Daoy (cell line): ENCODE results near the gene GPR37. TPM values are rescaled to one million over a fixed set of nuclear protein-coding genes. Genes with fewer than 3 reads are reported as not detected.

Experiments
- DNase-seq: peaks from one replicate; pipeline ENCODE4 v3.0.0-alpha.2; 2015; ENCODE audit warnings: low read depth
- total RNA-seq: library from RNA; depleted of rRNA; stranded (reverse); fragments of >200 nt; shearing (Covaris generic); gene quantifications from 2 replicates; pipeline ENCODE4 v1.2.3, GENCODE V29; 2014; rRNA removed

GPR37 gene
- total RNA-seq = 0.65 and 1.5 TPM in 2 replicates

- DNase-seq = peak; percentile 88
These were observed at the start of gene GPR37 for GRCh38 chr7:124765401-124766352. TSS of gene GPR37 (minus strand) at chr7:124765792. CDS start at chr7:124764976, 816 bp downstream.

- no peak for DNase-seq
These were observed 48.6 kb upstream of the GPR37 start for GRCh38 chr7:124813994-124814798.

GRCh38 chr7:124812764-124813163 is 47.2 kb upstream of the GPR37 start:
- DNase-seq = no peak

- no peak for DNase-seq
These were observed 45.7 kb upstream of the GPR37 start for GRCh38 chr7:124811341-124811740.

- no peak for DNase-seq
These were observed 45.0 kb upstream of the GPR37 start for GRCh38 chr7:124810605-124811004.

- no peak for DNase-seq
These were observed 42.6 kb upstream of the GPR37 start for GRCh38 chr7:124808206-124808605.

- no peak for DNase-seq
These were observed 35.8 kb upstream of the GPR37 start for GRCh38 chr7:124801330-124801895.

GRCh38 chr7:124800386-124800785 is 34.8 kb upstream of the GPR37 start:
- no peak for DNase-seq

- no peak for DNase-seq
These were observed 33.9 kb upstream of the GPR37 start for GRCh38 chr7:124799448-124799847.

GRCh38 chr7:124796771-124797170 is 31.2 kb upstream of the GPR37 start:
- DNase-seq = no peak

- DNase-seq = no peak
These were observed 27.1 kb upstream of the GPR37 start for GRCh38 chr7:124792696-124793095.

GRCh38 chr7:124792002-124792401 is 26.4 kb upstream of the GPR37 start:
- no peak for DNase-seq

- no peak for DNase-seq
These were observed 25.8 kb upstream of the GPR37 start for GRCh38 chr7:124791426-124791825.

- no peak for DNase-seq
These were observed 25.1 kb upstream of the GPR37 start for GRCh38 chr7:124790645-124791044.

GRCh38 chr7:124785994-124786393 is 20.4 kb upstream of the GPR37 start:
- no peak for DNase-seq

- DNase-seq = peak; percentile 51
These were observed 19.6 kb upstream of the GPR37 start for GRCh38 chr7:124784879-124785818.

GRCh38 chr7:124783271-124783670 is 17.7 kb upstream of the GPR37 start:
- peak; percentile 41 for DNase-seq

- no peak for DNase-seq
These were observed 16.5 kb upstream of the GPR37 start for GRCh38 chr7:124781907-124782734.

- DNase-seq = no peak
These were observed 15.8 kb upstream of the GPR37 start for GRCh38 chr7:124781418-124781817.

GRCh38 chr7:124780608-124781007 is 15.0 kb upstream of the GPR37 start:
- DNase-seq = no peak
